NCI-H69 (cell line): ENCODE data around the gene PHF10.

ENCODE experiments used
- DNase-seq: peaks from one replicate; lab custom pipeline; 2025; lab: John Stamatoyannopoulos, UW

The PHF10 gene

GRCh38 chr6:169723200-169723909 lies 945 bp downstream of the PHF10 start:
- DNase-seq, result peak; percentile 82

GRCh38 chr6:169722362-169723199 lies 1.7 kb downstream of the PHF10 start:
- peak; percentile 59 for DNase-seq

GRCh38 chr6:169720207-169720855 lies 4.0 kb downstream of the PHF10 start:
- no peak for DNase-seq

GRCh38 chr6:169719117-169719516 lies 5.2 kb downstream of the PHF10 start:
- no peak for DNase-seq

- DNase-seq, result no peak
Measured at GRCh38 chr6:169714595-169714994, 9.7 kb downstream of the PHF10 start.

- no peak for DNase-seq
Measured at GRCh38 chr6:169714178-169714577, 10.1 kb downstream of the PHF10 start.

- DNase-seq, result no peak
Measured at GRCh38 chr6:169710009-169710408, 14.3 kb downstream of the PHF10 start.

GRCh38 chr6:169709293-169709692 lies 15.0 kb downstream of the PHF10 start:
- DNase-seq, result no peak

GRCh38 chr6:169707772-169708171 lies 16.5 kb downstream of the PHF10 start:
- no peak for DNase-seq

GRCh38 chr6:169702840-169703246 lies 21.5 kb downstream of the PHF10 start:
- no peak for DNase-seq

GRCh38 chr6:169701954-169702839 lies 22.1 kb downstream of the PHF10 start, which contains the start of the genes C6orf120 and WDR27:
Gene C6orf120 (plus strand): TSS chr6:169702126. CDS start chr6:169702460, 334 bp downstream.
Gene WDR27 (minus strand): TSS chr6:169702029. CDS start chr6:169689005, 13,024 bp downstream.
- DNase-seq, result peak; percentile 100

GRCh38 chr6:169701311-169701953 lies 22.9 kb downstream of the PHF10 start:
- DNase-seq, result peak; percentile 70

GRCh38 chr6:169700296-169700695 lies 24.0 kb downstream of the PHF10 start:
- DNase-seq, result peak; percentile 16

GRCh38 chr6:169697115-169697514 lies 27.2 kb downstream of the PHF10 start:
- DNase-seq, result peak; percentile 37

- no peak for DNase-seq
Measured at GRCh38 chr6:169695131-169695530, 29.2 kb downstream of the PHF10 start.

GRCh38 chr6:169692516-169692915 lies 31.8 kb downstream of the PHF10 start:
- DNase-seq, result no peak

GRCh38 chr6:169691260-169691659 lies 33.0 kb downstream of the PHF10 start:
- no peak for DNase-seq

- DNase-seq, result no peak
Measured at GRCh38 chr6:169689287-169689686, 35.0 kb downstream of the PHF10 start.

- no peak for DNase-seq
Measured at GRCh38 chr6:169685860-169686259, 38.4 kb downstream of the PHF10 start.

- DNase-seq, result no peak
Measured at GRCh38 chr6:169684056-169684455, 40.2 kb downstream of the PHF10 start.

GRCh38 chr6:169678342-169678741 lies 46.0 kb downstream of the PHF10 start:
- no peak for DNase-seq
